ENCODE measurements around the gene PPP4R2.

Gene PPP4R2

GRCh38 chr3:73041537-73041936, 44.9 kb downstream of the PPP4R2 start:
- peaks cover 98% of the 10 kb centered on the region for H3K79me2 ChIP-seq (ENCODE audit: insufficient read depth, low read length)

GRCh38 chr3:73043414-73043813, 46.8 kb downstream of the PPP4R2 start:
- Histone ChIP-seq H3K9me2 (ENCODE audit: low read depth, low read length) (no peaks in the 10 kb centered on the region), H3K27ac (ENCODE audit: low read depth, low read length, poor library complexity, severe bottlenecking) (no peak overlapping the region), H3K4me1 (ENCODE audit: insufficient read depth, low read length, severe bottlenecking) (no peaks in the 10 kb centered on the region), H3K9me3 (ENCODE audit: low read length) (no peaks in the 10 kb centered on the region), H3K4me2 (ENCODE audit: low read length) (no peak overlapping the region), H3K9ac (ENCODE audit: low read length) (no peak overlapping the region), H2AFZ (ENCODE audit: low read length) (no peak overlapping the region), H3K27me3 (ENCODE audit: insufficient read depth, low read length) (no peaks in the 10 kb centered on the region), H4K20me1 (ENCODE audit: insufficient read depth, low read length) (0 out of 2 replicates have a peak, but pooled peaks cover 4% of the 10 kb centered on the region), H3K4me3 (ENCODE audit: low read depth, low read length, poor library complexity, severe bottlenecking) (no peak overlapping the region), H3K79me2 (ENCODE audit: insufficient read depth, low read length) (peaks cover 93% of the 10 kb centered on the region), H3F3A (ENCODE audit: insufficient read depth, low read length) (no peaks in the 10 kb centered on the region), H3K36me3 (ENCODE audit: insufficient read depth, low read length) (peaks cover 25% of the 10 kb centered on the region)
- no peak for TF ChIP-seq CTCF (IDR thresholded peaks at IDR 0.05; ENCODE audit: low read length)
- TF ChIP-seq EZH2 (IDR thresholded peaks at IDR 0.05; ENCODE audit: borderline replicate concordance, low read length) = no peak

More at GRCh38 chr3:73041537-73041936, 44.9 kb downstream of the PPP4R2 start:
- Histone ChIP-seq H3K9me2 (ENCODE audit: low read depth, low read length) (no peaks in the 10 kb centered on the region), H3K27ac (ENCODE audit: low read depth, low read length, poor library complexity, severe bottlenecking) (no peak overlapping the region), H2AFZ (ENCODE audit: low read length) (no peak overlapping the region), H3K36me3 (ENCODE audit: insufficient read depth, low read length) (peaks cover 10% of the 10 kb centered on the region; the same call in 1 of the 2 replicates), H3K27me3 (ENCODE audit: insufficient read depth, low read length) (no peaks in the 10 kb centered on the region), H3K9me3 (ENCODE audit: low read length) (no peaks in the 10 kb centered on the region), H4K20me1 (ENCODE audit: insufficient read depth, low read length) (0 out of 2 replicates have a peak, but pooled peaks cover 4% of the 10 kb centered on the region), H3K9ac (ENCODE audit: low read length) (no peak overlapping the region), H3F3A (ENCODE audit: insufficient read depth, low read length) (no peaks in the 10 kb centered on the region), H3K4me2 (ENCODE audit: low read length) (no peak overlapping the region), H3K4me1 (ENCODE audit: insufficient read depth, low read length, severe bottlenecking) (peaks cover 8% of the 10 kb centered on the region), H3K4me3 (ENCODE audit: low read depth, low read length, poor library complexity, severe bottlenecking) (no peak overlapping the region)
- no peak for TF ChIP-seq CTCF (IDR thresholded peaks at IDR 0.05; ENCODE audit: low read length)
- no peak for TF ChIP-seq EZH2 (IDR thresholded peaks at IDR 0.05; ENCODE audit: borderline replicate concordance, low read length)

GRCh38 chr3:73045391-73045790, 48.8 kb downstream of the PPP4R2 start:
- Histone ChIP-seq H3K4me1 (ENCODE audit: insufficient read depth, low read length, severe bottlenecking) (no peaks in the 10 kb centered on the region), H3K4me2 (ENCODE audit: low read length) (no peak overlapping the region), H3K4me3 (ENCODE audit: low read depth, low read length, poor library complexity, severe bottlenecking) (no peak overlapping the region), H3K27me3 (ENCODE audit: insufficient read depth, low read length) (no peaks in the 10 kb centered on the region), H4K20me1 (ENCODE audit: insufficient read depth, low read length) (0 out of 2 replicates have a peak, but pooled peaks cover 4% of the 10 kb centered on the region), H2AFZ (ENCODE audit: low read length) (no peak overlapping the region), H3K9ac (ENCODE audit: low read length) (no peak overlapping the region), H3K79me2 (ENCODE audit: insufficient read depth, low read length) (peaks cover 83% of the 10 kb centered on the region), H3K27ac (ENCODE audit: low read depth, low read length, poor library complexity, severe bottlenecking) (no peak overlapping the region), H3K9me3 (ENCODE audit: low read length) (no peaks in the 10 kb centered on the region), H3K36me3 (ENCODE audit: insufficient read depth, low read length) (peaks cover 39% of the 10 kb centered on the region), H3K9me2 (ENCODE audit: low read depth, low read length) (no peaks in the 10 kb centered on the region), H3F3A (ENCODE audit: insufficient read depth, low read length) (no peaks in the 10 kb centered on the region)
- TF ChIP-seq CTCF (IDR thresholded peaks at IDR 0.05; ENCODE audit: low read length) (no peak), EZH2 (IDR thresholded peaks at IDR 0.05; ENCODE audit: borderline replicate concordance, low read length) (no peak)
